ENCODE measurements around the gene GLI3. TPM values are rescaled to one million over a fixed set of nuclear protein-coding genes. Genes with fewer than 3 reads are reported as not detected.

GLI3 gene
- total RNA-seq, 1 donor from 2014 or later, result 7.3 TPM

GRCh38 chr7:42065942-42066341 is 171.1 kb downstream of the GLI3 start:
- DNase-seq (ENCODE audit: low read depth), result no peak

GRCh38 chr7:42065015-42065414 is 172.0 kb downstream of the GLI3 start:
- Histone ChIP-seq H3K4me3 (ENCODE audit: low read depth, low read length) (no peak overlapping the region), H3K36me3 (ENCODE audit: control insufficient read depth, insufficient read depth, low read length) (no peaks in the 10 kb centered on the region), H3K27me3 (ENCODE audit: control insufficient read depth, insufficient read depth, low read length) (no peaks in the 10 kb centered on the region)
- TF ChIP-seq CTCF (IDR thresholded peaks at IDR 0.05; ENCODE audit: insufficient read depth, low read length, poor library complexity, severe bottlenecking), result no peak
- DNase-seq (ENCODE audit: low read depth), result no peak

More at GRCh38 chr7:42065942-42066341, 171.1 kb downstream of the GLI3 start:
- Histone ChIP-seq H3K4me3 (ENCODE audit: low read depth, low read length) (no peak overlapping the region), H3K36me3 (ENCODE audit: control insufficient read depth, insufficient read depth, low read length) (no peaks in the 10 kb centered on the region), H3K27me3 (ENCODE audit: control insufficient read depth, insufficient read depth, low read length) (no peaks in the 10 kb centered on the region)
- no peak for TF ChIP-seq CTCF (IDR thresholded peaks at IDR 0.05; ENCODE audit: insufficient read depth, low read length, poor library complexity, severe bottlenecking)

GRCh38 chr7:42064534-42064933 is 172.5 kb downstream of the GLI3 start:
- H3K27me3 ChIP-seq (ENCODE audit: control insufficient read depth, insufficient read depth, low read length), result no peaks in the 10 kb centered on the region
- no peak overlapping the region for H3K4me3 ChIP-seq (ENCODE audit: low read depth, low read length)
- no peak for TF ChIP-seq CTCF (IDR thresholded peaks at IDR 0.05; ENCODE audit: insufficient read depth, low read length, poor library complexity, severe bottlenecking)
- no peaks in the 10 kb centered on the region for H3K36me3 ChIP-seq (ENCODE audit: control insufficient read depth, insufficient read depth, low read length)
- no peak for DNase-seq (ENCODE audit: low read depth)

- no peak for TF ChIP-seq CTCF (IDR thresholded peaks at IDR 0.05; ENCODE audit: insufficient read depth, low read length, poor library complexity, severe bottlenecking)
- DNase-seq (ENCODE audit: low read depth), result no peak
- H3K27me3 ChIP-seq (ENCODE audit: control insufficient read depth, insufficient read depth, low read length), result no peaks in the 10 kb centered on the region
These were observed 177.7 kb downstream of the GLI3 start for GRCh38 chr7:42059275-42059674.

GRCh38 chr7:42057331-42057730 is 179.7 kb downstream of the GLI3 start:
- Histone ChIP-seq H3K27me3 (ENCODE audit: control insufficient read depth, insufficient read depth, low read length) (no peaks in the 10 kb centered on the region), H3K36me3 (ENCODE audit: control insufficient read depth, insufficient read depth, low read length) (no peaks in the 10 kb centered on the region), H3K4me3 (ENCODE audit: low read depth, low read length) (no peak overlapping the region)
- DNase-seq (ENCODE audit: low read depth), result no peak
- TF ChIP-seq CTCF (IDR thresholded peaks at IDR 0.05; ENCODE audit: insufficient read depth, low read length, poor library complexity, severe bottlenecking), result no peak

More at GRCh38 chr7:42059275-42059674, 177.7 kb downstream of the GLI3 start:
- H3K4me3 ChIP-seq (ENCODE audit: low read depth, low read length), result no peak overlapping the region
- no peaks in the 10 kb centered on the region for H3K36me3 ChIP-seq (ENCODE audit: control insufficient read depth, insufficient read depth, low read length)

GRCh38 chr7:42055171-42055570 is 181.8 kb downstream of the GLI3 start:
- DNase-seq (ENCODE audit: low read depth), result no peak
- Histone ChIP-seq H3K4me3 (ENCODE audit: low read depth, low read length) (no peak overlapping the region), H3K27me3 (ENCODE audit: control insufficient read depth, insufficient read depth, low read length) (no peaks in the 10 kb centered on the region), H3K36me3 (ENCODE audit: control insufficient read depth, insufficient read depth, low read length) (no peaks in the 10 kb centered on the region)
- no peak for TF ChIP-seq CTCF (IDR thresholded peaks at IDR 0.05; ENCODE audit: insufficient read depth, low read length, poor library complexity, severe bottlenecking)
